Muscle layer of colon (tissue), 2 donors: ENCODE results near the gene LRMDA.

Experiments used
- H3K27ac ChIP-seq: one replicate; pipeline ENCODE4 v1.7.0; 2013; ENCODE audit warnings: low read depth, mild to moderate bottlenecking, low read length, moderate library complexity
- H3K27me3 ChIP-seq, 2 donors: one replicate each; pipeline ENCODE4 v1.7.0; 2013; ENCODE audit warnings: low read length in 2 of 2, mild to moderate bottlenecking in 2 of 2; ENCODE audit not compliant: insufficient read depth in 2 of 2, control insufficient read depth in 1 of 2
- H3K36me3 ChIP-seq: one replicate; pipeline ENCODE4 v1.7.0; 2013; ENCODE audit warnings: mild to moderate bottlenecking, low read length; ENCODE audit not compliant: insufficient read depth
- H3K4me1 ChIP-seq: one replicate; pipeline ENCODE4 v1.7.0; 2013; ENCODE audit warnings: mild to moderate bottlenecking, low read length; ENCODE audit not compliant: insufficient read depth
- H3K4me3 ChIP-seq, 2 donors: one replicate each; pipeline ENCODE4 v1.7.0; 2013; ENCODE audit warnings: low read length in 2 of 2, low read depth in 1 of 2, mild to moderate bottlenecking in 1 of 2, moderate library complexity in 1 of 2
- H3K9ac ChIP-seq: one replicate; pipeline ENCODE4 v1.7.0; 2013; ENCODE audit warnings: low read length
- H3K9me3 ChIP-seq: one replicate; pipeline ENCODE4 v1.7.0; 2013; ENCODE audit warnings: mild to moderate bottlenecking, low read length
- donor health status: abdominal sarcoma.
- donor health status: Adenocarcinoma of cecum.

The LRMDA gene

GRCh38 chr10:75940742-75941141 lies 509.3 kb downstream of the LRMDA start:
- H3K27ac ChIP-seq = no peak overlapping the region
- no peaks in the 10 kb centered on the region for H3K27me3 ChIP-seq
- H3K4me3 ChIP-seq = no peak overlapping the region
- H3K9ac ChIP-seq = no peak overlapping the region
- no peaks in the 10 kb centered on the region for H3K9me3 ChIP-seq
- no peaks in the 10 kb centered on the region for H3K36me3 ChIP-seq
- no peaks in the 10 kb centered on the region for H3K4me1 ChIP-seq

DNA sequence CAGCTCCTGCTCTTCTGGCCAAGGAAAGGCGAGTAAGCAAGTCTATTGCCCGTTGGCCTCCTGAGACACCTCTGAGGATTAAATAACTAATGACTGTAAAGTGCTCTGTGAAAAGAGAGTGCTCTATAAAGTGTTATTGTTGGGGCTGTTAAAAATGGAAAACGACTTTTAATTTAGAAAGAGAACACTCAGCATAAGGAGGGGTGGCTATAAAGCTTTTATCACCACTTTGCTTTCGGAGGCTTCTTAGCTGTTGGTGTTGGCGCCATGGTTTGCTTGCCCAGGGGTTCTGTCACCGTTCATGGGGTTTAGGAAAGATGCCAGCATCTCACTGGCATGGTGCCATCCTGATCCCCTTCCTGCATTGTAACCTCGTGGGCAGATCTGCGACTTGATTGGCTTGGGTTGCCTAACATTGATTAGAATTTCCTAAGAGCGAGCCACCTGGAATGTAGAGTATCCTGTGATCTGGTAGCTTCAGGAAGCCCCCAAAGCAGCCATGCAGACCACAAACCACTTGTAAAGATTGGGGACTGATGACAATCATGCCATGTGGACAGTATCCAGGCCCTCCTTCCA lies 509.9 kb downstream of the LRMDA start:
- no peaks in the 10 kb centered on the region for H3K36me3 ChIP-seq
- H3K9me3 ChIP-seq = no peaks in the 10 kb centered on the region
- H3K27me3 ChIP-seq = no peaks in the 10 kb centered on the region
- no peak overlapping the region for H3K4me3 ChIP-seq
- H3K9ac ChIP-seq = no peak overlapping the region
- H3K4me1 ChIP-seq = no peaks in the 10 kb centered on the region
- no peak overlapping the region for H3K27ac ChIP-seq

DNA sequence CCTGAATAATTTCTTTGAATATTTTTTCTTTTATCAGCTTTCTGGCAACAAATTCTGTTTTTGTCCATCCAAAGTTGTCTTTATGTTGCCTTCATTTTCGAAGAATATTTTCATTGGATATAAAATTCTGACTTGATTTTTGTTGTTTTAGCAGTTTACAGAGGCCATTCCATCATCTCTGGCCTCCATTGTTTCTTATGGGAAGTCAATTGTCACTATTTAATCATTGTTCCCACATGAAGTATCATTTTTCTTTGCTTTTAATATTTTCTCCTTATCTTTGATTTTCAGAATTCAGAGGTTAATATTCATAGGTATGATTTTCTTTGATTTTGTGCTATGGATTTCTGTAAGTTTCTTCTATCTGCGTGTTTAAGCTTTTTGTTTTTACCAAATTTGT lies 512.6 kb downstream of the LRMDA start:
- Histone ChIP-seq H3K27me3 (no peaks in the 10 kb centered on the region), H3K9me3 (no peaks in the 10 kb centered on the region), H3K9ac (no peak overlapping the region), H3K4me3 (no peak overlapping the region), H3K36me3 (no peaks in the 10 kb centered on the region), H3K4me1 (no peaks in the 10 kb centered on the region), H3K27ac (no peak overlapping the region)

DNA sequence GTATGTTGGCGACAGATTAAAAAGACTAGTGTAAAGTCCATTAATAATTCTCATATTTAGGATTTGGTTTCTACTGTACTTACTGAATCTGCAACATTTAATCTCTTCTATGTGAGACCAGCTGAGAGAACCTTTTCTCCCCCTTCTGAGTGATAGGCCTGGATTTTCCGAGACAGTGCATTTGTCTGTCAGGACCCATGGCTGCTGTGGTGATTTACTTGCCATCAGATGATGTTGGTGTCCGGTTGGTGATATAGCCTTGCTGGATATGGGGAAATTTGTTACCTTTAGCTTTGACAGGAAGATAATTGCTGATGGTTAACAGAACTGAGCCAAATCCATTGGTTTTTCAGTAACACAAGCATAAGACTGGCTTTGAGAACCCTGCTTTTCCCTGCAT lies 517.2 kb downstream of the LRMDA start:
- Histone ChIP-seq H3K9me3 (no peaks in the 10 kb centered on the region), H3K4me3 (no peak overlapping the region), H3K27me3 (no peaks in the 10 kb centered on the region), H3K36me3 (no peaks in the 10 kb centered on the region), H3K9ac (no peak overlapping the region), H3K27ac (no peak overlapping the region), H3K4me1 (no peaks in the 10 kb centered on the region)

DNA sequence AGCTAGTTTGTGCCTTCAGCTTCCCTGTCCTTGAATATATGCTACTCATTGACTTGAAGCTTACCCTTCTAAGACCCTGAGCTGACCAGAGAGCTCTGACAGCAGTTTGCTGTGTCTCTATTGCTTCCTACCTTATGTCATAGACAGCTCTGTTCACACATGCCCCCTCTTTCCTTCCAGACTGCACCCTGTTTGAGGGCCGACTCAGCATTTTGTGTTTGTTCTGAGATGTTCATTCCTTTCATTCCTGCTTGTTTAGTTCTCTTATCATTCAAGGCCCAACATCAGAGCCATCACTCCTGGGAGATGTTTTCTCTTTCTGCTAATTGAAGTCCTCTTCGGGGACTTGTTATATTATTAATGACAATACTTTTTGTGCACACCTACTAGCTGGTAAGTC lies 518.9 kb downstream of the LRMDA start:
- Histone ChIP-seq H3K4me1 (no peaks in the 10 kb centered on the region), H3K9ac (no peak overlapping the region), H3K27ac (no peak overlapping the region), H3K36me3 (no peaks in the 10 kb centered on the region), H3K9me3 (no peaks in the 10 kb centered on the region), H3K4me3 (no peak overlapping the region), H3K27me3 (no peaks in the 10 kb centered on the region)

GRCh38 chr10:75950997-75951589 lies 519.7 kb downstream of the LRMDA start:
- Histone ChIP-seq H3K27ac (no peak overlapping the region), H3K9ac (no peak overlapping the region), H3K4me3 (no peak overlapping the region), H3K4me1 (no peaks in the 10 kb centered on the region), H3K9me3 (no peaks in the 10 kb centered on the region), H3K36me3 (no peaks in the 10 kb centered on the region), H3K27me3 (no peaks in the 10 kb centered on the region)

DNA sequence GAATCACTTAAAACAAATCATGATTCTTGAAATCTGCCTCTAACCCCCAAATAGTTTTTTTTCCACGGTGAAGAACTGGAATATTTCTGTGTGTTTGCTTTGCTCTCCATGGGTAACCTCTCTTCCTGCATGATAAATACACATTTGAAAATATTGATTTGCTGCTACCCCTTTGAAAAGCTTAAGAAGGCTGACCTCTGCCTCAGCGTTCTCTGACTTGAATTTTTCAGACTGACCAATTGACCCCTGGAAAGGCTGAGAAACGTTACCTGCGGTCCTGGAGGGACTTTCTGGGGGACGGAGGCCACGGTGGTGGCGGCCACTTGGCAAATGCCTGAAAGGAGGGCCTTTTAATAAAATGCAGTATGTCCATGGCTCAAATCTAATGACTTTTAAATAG lies 520.2 kb downstream of the LRMDA start:
- Histone ChIP-seq H3K36me3 (no peaks in the 10 kb centered on the region), H3K4me3 (no peak overlapping the region), H3K9ac (no peak overlapping the region), H3K9me3 (no peaks in the 10 kb centered on the region), H3K27me3 (no peaks in the 10 kb centered on the region), H3K4me1 (no peaks in the 10 kb centered on the region), H3K27ac (no peak overlapping the region)

DNA sequence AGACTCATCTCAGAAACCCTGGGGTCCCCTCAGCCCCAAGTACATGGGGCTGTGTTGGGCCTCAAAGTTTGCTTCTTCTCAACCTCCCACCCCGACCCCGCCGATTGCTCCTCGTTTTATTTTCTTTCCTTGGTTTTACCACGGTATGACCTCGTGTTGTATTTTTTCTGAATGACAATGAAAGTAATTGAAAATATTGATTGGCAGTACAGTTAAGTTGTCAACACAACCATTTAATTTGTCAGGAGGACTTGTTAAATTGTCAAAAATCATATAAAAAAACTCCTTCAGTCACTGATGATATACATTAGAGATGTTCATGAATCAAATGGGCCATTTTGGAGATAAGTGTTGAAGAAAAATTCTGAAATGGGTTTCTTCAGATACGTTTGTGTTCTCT lies 520.7 kb downstream of the LRMDA start:
- Histone ChIP-seq H3K27me3 (no peaks in the 10 kb centered on the region), H3K4me3 (no peak overlapping the region), H3K27ac (no peak overlapping the region), H3K4me1 (no peaks in the 10 kb centered on the region), H3K9ac (no peak overlapping the region), H3K36me3 (no peaks in the 10 kb centered on the region), H3K9me3 (no peaks in the 10 kb centered on the region)

GRCh38 chr10:75954486-75954885 lies 523.1 kb downstream of the LRMDA start:
- no peaks in the 10 kb centered on the region for H3K27me3 ChIP-seq
- H3K4me1 ChIP-seq = no peaks in the 10 kb centered on the region
- H3K27ac ChIP-seq = no peak overlapping the region
- no peak overlapping the region for H3K4me3 ChIP-seq
- H3K9ac ChIP-seq = no peak overlapping the region
- no peaks in the 10 kb centered on the region for H3K9me3 ChIP-seq
- H3K36me3 ChIP-seq = no peaks in the 10 kb centered on the region

GRCh38 chr10:75955973-75956502 lies 524.6 kb downstream of the LRMDA start:
- no peaks in the 10 kb centered on the region for H3K9me3 ChIP-seq
- no peaks in the 10 kb centered on the region for H3K36me3 ChIP-seq
- no peaks in the 10 kb centered on the region for H3K27me3 ChIP-seq
- no peak overlapping the region for H3K4me3 ChIP-seq
- H3K27ac ChIP-seq = no peak overlapping the region
- H3K4me1 ChIP-seq = no peaks in the 10 kb centered on the region
- H3K9ac ChIP-seq = no peak overlapping the region

DNA sequence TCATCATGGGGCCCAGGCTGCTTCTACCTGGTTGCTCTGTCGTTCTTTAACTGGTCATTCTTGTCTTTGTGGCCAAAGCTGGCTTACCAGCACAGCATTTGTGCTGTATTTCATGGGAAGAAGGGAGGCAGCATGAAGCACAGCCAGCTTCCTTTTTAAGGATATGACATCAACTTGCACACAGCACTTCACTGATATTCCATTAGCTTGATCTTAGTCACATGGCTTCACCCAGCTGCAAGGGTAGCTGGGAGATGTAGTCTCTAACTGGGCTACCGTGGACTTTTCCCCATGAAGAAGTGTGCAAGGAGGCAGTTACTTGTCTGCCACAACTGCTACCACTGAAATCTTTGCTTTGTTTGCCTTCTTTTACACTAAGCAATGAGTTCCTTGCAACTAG lies 525.2 kb downstream of the LRMDA start:
- Histone ChIP-seq H3K4me1 (no peaks in the 10 kb centered on the region), H3K27ac (no peak overlapping the region), H3K9me3 (no peaks in the 10 kb centered on the region), H3K4me3 (no peak overlapping the region), H3K9ac (no peak overlapping the region), H3K36me3 (no peaks in the 10 kb centered on the region), H3K27me3 (no peaks in the 10 kb centered on the region)
